Stromal cell of bone marrow (primary cell): ENCODE measurements around the gene GPRIN1.

ENCODE experiments used
- DNase-seq: peaks from one replicate; pipeline ENCODE4 v3.0.0-alpha.2; 2012; ENCODE audit warnings: low read depth

The GPRIN1 gene

GRCh38 chr5:176643491-176644219 is 33.7 kb upstream of the GPRIN1 start:
- no peak for DNase-seq

GRCh38 chr5:176642675-176643490 is 32.9 kb upstream of the GPRIN1 start:
- no peak for DNase-seq

- no peak for DNase-seq
Observed at GRCh38 chr5:176640616-176641015, 30.7 kb upstream of the GPRIN1 start.

- peak; percentile 48 for DNase-seq
Observed at GRCh38 chr5:176639981-176640380, 30.0 kb upstream of the GPRIN1 start.

GRCh38 chr5:176639208-176639607 is 29.3 kb upstream of the GPRIN1 start:
- DNase-seq = no peak

GRCh38 chr5:176638437-176638836 is 28.5 kb upstream of the GPRIN1 start:
- no peak for DNase-seq

- no peak for DNase-seq
Observed at GRCh38 chr5:176637556-176637955, 27.6 kb upstream of the GPRIN1 start.

- DNase-seq = no peak
Observed at GRCh38 chr5:176636426-176636825, 26.5 kb upstream of the GPRIN1 start.

GRCh38 chr5:176633598-176633997 is 23.6 kb upstream of the GPRIN1 start:
- no peak for DNase-seq

- no peak for DNase-seq
Observed at GRCh38 chr5:176632745-176633144, 22.8 kb upstream of the GPRIN1 start.

- DNase-seq = no peak
Observed at GRCh38 chr5:176631383-176632200, 21.6 kb upstream of the GPRIN1 start.

GRCh38 chr5:176630681-176631222 is 20.8 kb upstream of the GPRIN1 start:
- DNase-seq = no peak

- DNase-seq = no peak
Observed at GRCh38 chr5:176629853-176630680, 20.1 kb upstream of the GPRIN1 start, which contains the start of the genes EIF4E1B and SNCB. EIF4E1B (plus strand) TSS chr5:176630675; CDS start chr5:176642788, 12,113 bp downstream. SNCB (minus strand) TSS chr5:176630534; CDS start chr5:176629654, 880 bp downstream.

- DNase-seq = no peak
Observed at GRCh38 chr5:176629317-176629852, 19.4 kb upstream of the GPRIN1 start.

- no peak for DNase-seq
Observed at GRCh38 chr5:176628406-176629228, 18.7 kb upstream of the GPRIN1 start.

- no peak for DNase-seq
Observed at GRCh38 chr5:176627582-176627981, 17.6 kb upstream of the GPRIN1 start.

- DNase-seq = no peak
Observed at GRCh38 chr5:176626876-176627236, 16.9 kb upstream of the GPRIN1 start.

GRCh38 chr5:176625966-176626875 is 16.3 kb upstream of the GPRIN1 start:
- no peak for DNase-seq

- no peak for DNase-seq
Observed at GRCh38 chr5:176625512-176625911, 15.6 kb upstream of the GPRIN1 start.
